Stomach (tissue), 9 donors: ENCODE results near the gene FBLL1. TPM values are rescaled to one million over a fixed set of nuclear protein-coding genes. Genes with fewer than 3 reads are reported as not detected.

ENCODE experiments used
- DNase-seq, 2 donors: peaks; one replicate each; pipeline versions ENCODE4 v3.0.0 to v3.0.0-alpha.2; 2013 to 2019
- H3K27ac ChIP-seq, 5 donors: fragments of 200-600 bp in 4 of 5; sonication (generic) in 4 of 5; one replicate each; pipeline ENCODE4 v1.5.1; 2013 to 2019; ENCODE audit warnings: mild to moderate bottlenecking in 1 of 5, moderate library complexity in 1 of 5
- H3K27me3 ChIP-seq, 3 donors: fragments of 200-600 bp; sonication (generic); one replicate each; pipeline ENCODE4 v1.5.1; 2017 to 2019; ENCODE audit warnings: mixed run types in 1 of 3
- H3K36me3 ChIP-seq, 4 donors: fragments of 200-600 bp; sonication (generic); 1 replicate in 3 of 4; 2 replicates in 1 of 4; pipeline ENCODE4 v1.5.1; 2016 to 2019
- H3K4me1 ChIP-seq, 4 donors: fragments of 200-600 bp; sonication (generic); one replicate each; pipeline ENCODE4 v1.5.1; 2016 to 2019
- H3K4me3 ChIP-seq, 4 donors: fragments of 200-600 bp; sonication (generic) in 3 of 4; one replicate each; pipeline ENCODE4 v1.5.1; 2016 to 2019; ENCODE audit warnings: mild to moderate bottlenecking in 1 of 4
- H3K9me3 ChIP-seq, 4 donors: fragments of 200-600 bp; sonication (generic); one replicate each; pipeline ENCODE4 v1.5.1; 2016 to 2019
- CTCF ChIP-seq, 7 experiments: fragments of 450-650 bp in 4 of 7; fragments of 200-600 bp in 3 of 7; sonication (generic) in 3 of 7; IDR thresholded peaks; one replicate each; pipeline ENCODE4 v1.5.1; 2016 to 2019; ENCODE audit warnings: antibody characterized with exemption in 7 of 7, control low read depth in 2 of 7, mild to moderate bottlenecking in 1 of 7
- EP300 ChIP-seq: sonication (generic); formaldehyde crosslinking; IDR thresholded peaks from one replicate; pipeline ENCODE4 v1.6.1; 2017; ENCODE audit warnings: antibody characterized with exemption
- POLR2A ChIP-seq, 4 donors: fragments of 450-650 bp; IDR thresholded peaks; one replicate each; pipeline ENCODE4 v1.6.1; 2016; ENCODE audit warnings: antibody characterized with exemption in 4 of 4, control low read depth in 2 of 4, mild to moderate bottlenecking in 1 of 4, moderate library complexity in 1 of 4
- POLR2AphosphoS5 ChIP-seq, 3 donors: sonication (generic); formaldehyde crosslinking; IDR thresholded peaks; one replicate each; pipeline ENCODE4 v1.6.1; 2016; ENCODE audit warnings: antibody characterized with exemption in 3 of 3
- WGBS, 5 donors: extraction: QIAGEN DNeasy Blood & Tissue Kit in 3 of 5; methylation state at CpG; one replicate each; pipeline versions ENCODE4 v1.1.5 to v1.1.7; 2013 to 2018; 5-methylcytosine and 5-hydroxymethylcytosine counted together
- intact Hi-C: fragments of 100-400 bp; cut with DNase I; formaldehyde crosslinking; loops from one replicate; pipeline ENCODE4 v1.15.1; 2023; ENCODE audit warnings: low total_unique reads
- polyA plus RNA-seq, 3 donors: library from polyadenylated mRNA; stranded (reverse); fragments of 200-250 nt; gene quantifications; one replicate each; pipeline ENCODE4 v1.2.3, GENCODE V29; 2013
- total RNA-seq, 5 donors: library from RNA; depleted of rRNA; stranded (reverse); fragments of >200 nt; gene quantifications; one replicate each; pipeline versions ENCODE4 v1.1.0 to v1.2.3, GENCODE V29; 2014 to 2016
- donor health status: healthy with polysubstance abuse.
- donor health status: Bipolar disorder and iron deficiency.
- donor health status: healthy.

The FBLL1 gene
- total and polyA plus RNA-seq, 8 donors = 0.37 to 1.3 (median 0.50) TPM; not detected in 4

- intact Hi-C loops = no loop called here
- Histone ChIP-seq H3K27ac (no peak overlapping the region), H3K4me3 (no peak overlapping the region), H3K36me3 (no peaks in the 10 kb centered on the region), H3K27me3 (peaks cover 0 to 18% (median 0%) of the 10 kb centered on the region in 3 donors), H3K4me1 (no peaks in the 10 kb centered on the region), H3K9me3 (no peaks in the 10 kb centered on the region)
- 53 to 66% (median 62%) methylated on average over 2 of the region's 2 CpGs for WGBS, 5 donors
- no peak for DNase-seq
- TF ChIP-seq POLR2AphosphoS5 (IDR thresholded peaks at IDR 0.05) = no peak
- TF ChIP-seq POLR2A (IDR thresholded peaks at IDR 0.05) = no peak
- TF ChIP-seq EP300 = no peak
- TF ChIP-seq CTCF (IDR thresholded peaks at IDR 0.05) = no peak
Observed at GRCh38 chr5:168537176-168537575, 8.1 kb downstream of the FBLL1 start.

- Histone ChIP-seq H3K9me3 (peaks cover 0 to 2% (median 0%) of the 10 kb centered on the region in 4 donors), H3K27me3 (no peaks in the 10 kb centered on the region), H3K36me3 (peaks cover 0 to 58% (median 41%) of the 10 kb centered on the region in 4 donors), H3K4me1 (no peaks in the 10 kb centered on the region), H3K27ac (no peak overlapping the region), H3K4me3 (no peak overlapping the region)
- no peak for TF ChIP-seq POLR2A (IDR thresholded peaks at IDR 0.05)
- TF ChIP-seq EP300 = no peak
- no peak for TF ChIP-seq POLR2AphosphoS5 (IDR thresholded peaks at IDR 0.05)
- TF ChIP-seq CTCF (IDR thresholded peaks at IDR 0.05) = no peak
- intact Hi-C loops = no loop called here
- no peak for DNase-seq
- 96 to 98% (median 97%) methylated on average over 7 of the region's 7 CpGs for WGBS, 5 donors
Observed at GRCh38 chr5:168549554-168549953, 20.4 kb downstream of the FBLL1 start.

GRCh38 chr5:168550656-168551055 is 21.6 kb downstream of the FBLL1 start:
- Histone ChIP-seq H3K27ac (no peak overlapping the region), H3K9me3 (peaks cover 0 to 2% (median 0%) of the 10 kb centered on the region in 4 donors), H3K4me3 (no peak overlapping the region), H3K27me3 (no peaks in the 10 kb centered on the region), H3K4me1 (no peaks in the 10 kb centered on the region), H3K36me3 (peaks cover 0 to 67% (median 49%) of the 10 kb centered on the region in 4 donors)
- no peak for TF ChIP-seq POLR2A (IDR thresholded peaks at IDR 0.05)
- no peak for TF ChIP-seq POLR2AphosphoS5 (IDR thresholded peaks at IDR 0.05)
- no peak for TF ChIP-seq CTCF (IDR thresholded peaks at IDR 0.05)
- TF ChIP-seq EP300 = no peak
- intact Hi-C loops = no loop called here
- no peak for DNase-seq

- TF ChIP-seq POLR2AphosphoS5 (IDR thresholded peaks at IDR 0.05) (no peak), CTCF (IDR thresholded peaks at IDR 0.05) (no peak), EP300 (no peak), POLR2A (IDR thresholded peaks at IDR 0.05) (no peak)
- H3K9me3 ChIP-seq = no peaks in the 10 kb centered on the region
- H3K4me3 ChIP-seq = no peak overlapping the region
- H3K36me3 ChIP-seq = peaks cover 2 to 70% (median 51%) of the 10 kb centered on the region in 4 donors
- no peak overlapping the region for H3K27ac ChIP-seq
- DNase-seq = peak in 1 of 2 donors; percentile 19
- intact Hi-C loops = no loop called here
- WGBS, 5 donors = 49 to 66% (median 62%) methylated on average over 1 of the region's 1 CpG
- H3K27me3 ChIP-seq = no peaks in the 10 kb centered on the region
- H3K4me1 ChIP-seq = no peaks in the 10 kb centered on the region
Observed at GRCh38 chr5:168552146-168552545, 23.0 kb downstream of the FBLL1 start.
